ENCODE results near the gene MANEAL. TPM values are rescaled to one million over a fixed set of nuclear protein-coding genes. Genes with fewer than 3 reads are reported as not detected.

MANEAL gene
- total RNA-seq, 2 experiments from 2014 or later: 1.3 to 1.4 TPM

GRCh38 chr1:37849480-37849879, 55.8 kb downstream of the MANEAL start:
- DNase-seq: no peak
- POLR2A ChIA-PET: no interaction called here
- Mint-ChIP-seq H3K4me3 (no peak overlapping the region), H3K4me1 (peaks cover 29% of the 10 kb centered on the region), H3K9me3 (no peaks in the 10 kb centered on the region), H3K36me3 (peaks cover 26% of the 10 kb centered on the region), H3K27me3 (no peaks in the 10 kb centered on the region), H3K27ac (no peak overlapping the region)
- no peak for ATAC-seq (ENCODE audit: low read depth)

GRCh38 chr1:37850352-37850955, 56.8 kb downstream of the MANEAL start:
- ATAC-seq (ENCODE audit: low read depth) (no peak), DNase-seq (no peak)
- POLR2A ChIA-PET: interaction anchor here (1.0 to 4.3 kb wide), 2 partner anchors 9 to 43 kb away, joined by 7 to 19 read pairs; partner anchors contain the start of genes C1orf122, MTF1 and YRDC
- Mint-ChIP-seq H3K4me3 (no peak overlapping the region), H3K27me3 (no peaks in the 10 kb centered on the region), H3K9me3 (no peaks in the 10 kb centered on the region), H3K27ac (no peak overlapping the region), H3K4me1 (peaks cover 29% of the 10 kb centered on the region), H3K36me3 (peaks cover 27% of the 10 kb centered on the region)

Other genes starting within 250 kb of the MANEAL start
- gene SNIP1, start 239.6 kb upstream of the MANEAL start, total RNA-seq: 10 to 100 TPM; 29.3 to 32.3 TPM
- gene DNALI1, start 236.9 kb upstream of the MANEAL start, total RNA-seq: under 1 TPM in 1 of 2 experiments, not detected in 1; 0.11 TPM
- 10 to 100 TPM; 45.2 to 46.9 TPM for gene GNL2, start 197.9 kb upstream of the MANEAL start, total RNA-seq
- not detected for gene RSPO1, start 159.0 kb upstream of the MANEAL start, total RNA-seq
- gene CDCA8, start 101.3 kb upstream of the MANEAL start, total RNA-seq: 10 to 100 TPM; 64.7 to 67.0 TPM
- gene EPHA10, start 28.7 kb upstream of the MANEAL start, total RNA-seq: not detected
- gene C1orf122, start 13.9 kb downstream of the MANEAL start, total RNA-seq: 10 to 100 TPM; 15.4 to 18.0 TPM
- 10 to 100 TPM; 13.3 to 14.1 TPM for gene YRDC, start 14.4 kb downstream of the MANEAL start, total RNA-seq
- gene MTF1, start 65.7 kb downstream of the MANEAL start, total RNA-seq: 10 to 100 TPM; 21.7 to 28.2 TPM
- gene INPP5B, start 153.2 kb downstream of the MANEAL start, total RNA-seq: 10 to 100 TPM; 44.0 to 48.8 TPM
- 10 to 100 TPM; 67.8 to 70.9 TPM for gene SF3A3, start 196.2 kb downstream of the MANEAL start, total RNA-seq
- gene FHL3, start 211.7 kb downstream of the MANEAL start, total RNA-seq: 10 to 100 TPM; 14.6 to 14.7 TPM
- 10 to 100 TPM; 27.5 to 28.8 TPM for gene UTP11, start 218.9 kb downstream of the MANEAL start, total RNA-seq